Activated naive CD8-positive, alpha-beta T cell treated with anti-CD3 and anti-CD28 coated beads, Interleukin-2, amount 10 ng/mL, durations not matched to agents 7 days and 5 days (primary cell): ENCODE measurements around the gene TRAF3IP3. TPM values are rescaled to one million over a fixed set of nuclear protein-coding genes. Genes with fewer than 3 reads are reported as not detected.

Source experiments
- ATAC-seq: fragments of 150-1000 bp; cut with Tn5 transposase; one replicate; pipeline ENCODE4 v1.10.0; 2021; ENCODE audit warnings: low read depth, moderate library complexity
- POLR2A ChIA-PET: fragments of 350-600 bp; sonication (Branson Sonifier 250); formaldehyde crosslinking; loops from one replicate; lab custom pipeline; 2021; ENCODE audit warnings: antibody characterized with exemption; lab: Charles Lee
- DNase-seq: peaks from one replicate; pipeline ENCODE4 v3.0.0; 2021
- H3K27ac Mint-ChIP-seq: one replicate; pipeline ENCODE4 v1.8.0; 2022; ENCODE audit warnings: mild to moderate bottlenecking, mixed read lengths
- H3K27me3 Mint-ChIP-seq: one replicate; pipeline ENCODE4 v1.8.0; 2022; ENCODE audit warnings: mild to moderate bottlenecking, moderate library complexity, mixed read lengths
- H3K36me3 Mint-ChIP-seq: one replicate; pipeline ENCODE4 v1.8.0; 2021; ENCODE audit warnings: mild to moderate bottlenecking, mixed read lengths
- H3K4me1 Mint-ChIP-seq: one replicate; pipeline ENCODE4 v1.8.0; 2021; ENCODE audit warnings: mixed read lengths
- H3K4me3 Mint-ChIP-seq: one replicate; pipeline ENCODE4 v1.8.0; 2022; ENCODE audit warnings: mild to moderate bottlenecking, moderate library complexity, mixed read lengths
- H3K9me3 Mint-ChIP-seq: one replicate; pipeline ENCODE4 v1.8.0; 2021; ENCODE audit warnings: mixed read lengths
- total RNA-seq, 2 experiments: library from RNA; stranded (reverse); gene quantifications; one replicate each; pipeline ENCODE4 v1.2.3, GENCODE V29; 2021

Gene TRAF3IP3
- 100 to 1,000 TPM; 392 to 403 TPM for total RNA-seq

DNA sequence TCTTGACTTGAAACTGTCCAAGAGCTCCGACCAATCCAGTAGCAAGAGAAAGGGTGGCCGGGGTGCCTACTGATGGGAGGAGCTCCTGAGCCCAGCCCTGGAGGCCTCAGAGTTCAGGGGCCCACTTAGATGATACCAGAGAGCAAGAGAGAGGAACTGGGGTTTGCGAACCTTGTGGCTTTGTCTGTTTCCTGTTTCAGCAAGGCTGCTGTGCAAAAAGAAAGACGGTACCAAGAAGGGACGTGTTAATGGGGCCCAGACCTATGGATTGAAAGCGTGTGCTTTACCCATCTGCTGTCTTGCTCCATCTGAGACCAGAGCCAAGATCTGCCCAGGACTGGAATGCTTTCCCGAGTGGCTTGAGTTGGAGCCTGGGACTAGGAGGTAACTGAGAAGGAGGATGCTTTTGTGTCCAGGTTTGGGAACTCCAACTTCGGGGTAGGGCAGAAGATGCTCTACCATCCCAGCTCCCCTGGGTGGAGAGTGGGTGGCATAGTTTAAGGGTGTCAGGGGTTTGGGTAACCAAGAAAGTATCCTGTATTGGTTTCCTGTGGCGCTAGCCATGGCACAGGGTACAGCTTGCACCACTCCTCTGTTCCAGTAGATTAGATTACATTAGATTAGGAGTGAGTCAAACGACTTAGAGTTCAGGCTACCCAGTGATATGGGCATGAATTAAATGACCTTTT, at the start of gene TRAF3IP3:
TRAF3IP3 (plus strand) TSS at position 128 of the 689 bp plus-strand sequence. CDS start 3,987 bp downstream, outside the sequence.
- peak within 1 kb of the TSS; percentile 92 for H3K4me3 Mint-ChIP-seq
- POLR2A ChIA-PET, result interaction anchor here (0.8 to 14.9 kb wide), 11 partner anchors 8 to 79 kb away, joined by 3 to 488 read pairs (median 5); partner anchors contain the start of genes C1orf74 and UTP25
- peaks cover 64% of the 10 kb centered on the region for H3K4me1 Mint-ChIP-seq
- H3K9me3 Mint-ChIP-seq, result no peaks in the 10 kb centered on the region
- DNase-seq (peak; percentile 65), ATAC-seq (peak; percentile 85)
- H3K36me3 Mint-ChIP-seq, result peaks cover 33% of the 10 kb centered on the region
- peak within 1 kb of the TSS; percentile 94 for H3K27ac Mint-ChIP-seq
- H3K27me3 Mint-ChIP-seq, result no peaks in the 10 kb centered on the region

GRCh38 chr1:209706622-209707021, 49.2 kb upstream of the TRAF3IP3 start:
- H3K4me1 Mint-ChIP-seq, result peaks cover 6% of the 10 kb centered on the region
- ATAC-seq, result no peak

DNA sequence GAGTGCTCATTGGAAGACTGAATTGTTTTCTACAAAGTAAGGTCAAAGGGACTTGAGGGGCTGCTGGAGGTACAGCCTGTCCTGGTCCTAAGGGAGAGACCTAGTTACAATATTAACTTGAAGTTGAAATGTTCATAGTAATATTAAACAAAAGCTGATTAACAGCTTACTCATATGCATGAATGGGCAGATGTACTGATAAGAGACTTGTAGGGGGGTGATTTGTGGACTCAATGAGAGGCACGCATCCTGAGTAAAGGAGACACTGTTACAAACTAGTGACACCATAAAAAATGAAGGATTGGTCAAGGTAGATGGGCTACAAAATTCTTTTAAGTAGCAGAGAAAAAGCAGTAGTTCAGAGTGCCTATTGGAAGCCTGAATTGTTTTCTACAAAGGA, 48.5 kb upstream of the TRAF3IP3 start:
- POLR2A ChIA-PET, result no interaction called here

More at GRCh38 chr1:209706622-209707021, 49.2 kb upstream of the TRAF3IP3 start:
- no peaks in the 10 kb centered on the region for H3K9me3 Mint-ChIP-seq
- POLR2A ChIA-PET, result no interaction called here
- H3K4me3 Mint-ChIP-seq, result no peak overlapping the region
- no peak overlapping the region for H3K27ac Mint-ChIP-seq
- peaks cover 2% of the 10 kb centered on the region for H3K36me3 Mint-ChIP-seq
- H3K27me3 Mint-ChIP-seq, result no peaks in the 10 kb centered on the region
- DNase-seq, result no peak

DNA sequence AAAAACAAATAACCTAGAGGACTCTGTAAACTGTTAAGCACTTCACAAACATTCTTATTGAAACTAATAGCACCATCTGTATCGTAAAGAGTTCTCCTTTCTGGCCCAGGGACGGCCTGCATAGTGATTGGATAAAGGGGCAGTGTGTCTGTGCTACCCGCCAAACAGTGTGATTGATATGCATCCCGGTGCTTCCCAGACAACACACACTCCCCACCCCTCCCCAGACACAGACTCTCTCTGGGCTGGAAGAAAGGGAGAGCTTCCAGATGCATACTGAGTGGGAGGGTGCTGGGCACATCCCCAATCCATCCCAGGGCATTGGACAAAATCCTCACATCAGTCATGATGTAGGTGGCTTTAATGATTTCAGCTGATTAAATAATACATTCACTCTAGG, 47.6 kb upstream of the TRAF3IP3 start:
- Mint-ChIP-seq H3K27me3 (no peaks in the 10 kb centered on the region), H3K4me3 (no peak overlapping the region), H3K36me3 (no peaks in the 10 kb centered on the region), H3K9me3 (no peaks in the 10 kb centered on the region), H3K27ac (no peak overlapping the region), H3K4me1 (peaks cover 6% of the 10 kb centered on the region)
- DNase-seq (no peak), ATAC-seq (no peak)
- POLR2A ChIA-PET, result no interaction called here

More for the DNA sequence above, 48.5 kb upstream of the TRAF3IP3 start:
- ATAC-seq, result no peak
- Mint-ChIP-seq H3K27ac (no peak overlapping the region), H3K9me3 (no peaks in the 10 kb centered on the region), H3K36me3 (no peaks in the 10 kb centered on the region), H3K27me3 (no peaks in the 10 kb centered on the region), H3K4me3 (no peak overlapping the region), H3K4me1 (peaks cover 6% of the 10 kb centered on the region)
- DNase-seq, result no peak

- DNase-seq (no peak), ATAC-seq (no peak)
- no peaks in the 10 kb centered on the region for H3K9me3 Mint-ChIP-seq
- POLR2A ChIA-PET, result no interaction called here
- peaks cover 3% of the 10 kb centered on the region for H3K4me1 Mint-ChIP-seq
- no peaks in the 10 kb centered on the region for H3K36me3 Mint-ChIP-seq
- no peak overlapping the region for H3K4me3 Mint-ChIP-seq
- no peak overlapping the region for H3K27ac Mint-ChIP-seq
- H3K27me3 Mint-ChIP-seq, result no peaks in the 10 kb centered on the region
Observed at GRCh38 chr1:209710093-209710492, 45.8 kb upstream of the TRAF3IP3 start.

- Mint-ChIP-seq H3K27ac (no peak overlapping the region), H3K9me3 (no peaks in the 10 kb centered on the region), H3K4me1 (peaks cover 3% of the 10 kb centered on the region), H3K36me3 (no peaks in the 10 kb centered on the region), H3K27me3 (no peaks in the 10 kb centered on the region), H3K4me3 (no peak overlapping the region)
- ATAC-seq (no peak), DNase-seq (no peak)
- POLR2A ChIA-PET, result no interaction called here
Observed at GRCh38 chr1:209710847-209711246, 45.0 kb upstream of the TRAF3IP3 start.

- DNase-seq (no peak), ATAC-seq (no peak)
- Mint-ChIP-seq H3K4me3 (no peak overlapping the region), H3K4me1 (peaks cover 3% of the 10 kb centered on the region), H3K9me3 (no peaks in the 10 kb centered on the region), H3K27ac (no peak overlapping the region), H3K27me3 (peaks cover 2% of the 10 kb centered on the region), H3K36me3 (peaks cover 2% of the 10 kb centered on the region)
- POLR2A ChIA-PET, result no interaction called here
Observed at GRCh38 chr1:209714338-209714737, 41.5 kb upstream of the TRAF3IP3 start.

GRCh38 chr1:209715314-209715713, 40.5 kb upstream of the TRAF3IP3 start:
- POLR2A ChIA-PET, result no interaction called here
- DNase-seq (no peak), ATAC-seq (no peak)
- Mint-ChIP-seq H3K4me3 (no peak overlapping the region), H3K27ac (no peak overlapping the region), H3K36me3 (peaks cover 4% of the 10 kb centered on the region), H3K4me1 (no peaks in the 10 kb centered on the region), H3K27me3 (peaks cover 2% of the 10 kb centered on the region), H3K9me3 (no peaks in the 10 kb centered on the region)

DNA sequence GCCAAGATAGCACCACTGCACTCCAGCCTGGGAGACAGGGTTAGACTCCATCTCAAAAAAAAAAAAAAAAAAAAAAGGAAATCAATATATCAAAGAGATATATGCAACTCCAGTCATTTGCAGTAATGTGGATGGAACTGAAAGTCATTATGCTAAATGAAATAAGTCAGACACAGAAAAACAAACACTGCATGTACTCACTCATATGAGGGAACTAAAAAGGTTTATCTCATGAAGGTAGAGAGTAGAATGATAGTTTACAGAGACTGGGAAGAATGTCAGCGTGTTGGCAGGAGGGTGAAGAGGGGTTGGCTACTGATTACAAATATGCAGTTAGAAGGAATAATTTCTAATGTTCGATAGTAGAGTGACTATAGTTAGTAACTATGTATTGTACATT, 38.0 kb upstream of the TRAF3IP3 start:
- Mint-ChIP-seq H3K4me1 (no peaks in the 10 kb centered on the region), H3K4me3 (no peak overlapping the region), H3K27me3 (peaks cover 2% of the 10 kb centered on the region), H3K27ac (no peak overlapping the region), H3K9me3 (no peaks in the 10 kb centered on the region), H3K36me3 (peaks cover 4% of the 10 kb centered on the region)
- DNase-seq (no peak), ATAC-seq (no peak)
- POLR2A ChIA-PET, result no interaction called here

GRCh38 chr1:209720326-209720725, 35.5 kb upstream of the TRAF3IP3 start:
- ATAC-seq, result no peak
- POLR2A ChIA-PET, result no interaction called here
- Mint-ChIP-seq H3K4me3 (no peak overlapping the region), H3K4me1 (peaks cover 6% of the 10 kb centered on the region), H3K9me3 (no peaks in the 10 kb centered on the region), H3K36me3 (peaks cover 4% of the 10 kb centered on the region), H3K27me3 (peaks cover 2% of the 10 kb centered on the region), H3K27ac (no peak overlapping the region)
- no peak for DNase-seq

GRCh38 chr1:209720826-209721225, 35.0 kb upstream of the TRAF3IP3 start:
- Mint-ChIP-seq H3K4me1 (peaks cover 9% of the 10 kb centered on the region), H3K36me3 (peaks cover 4% of the 10 kb centered on the region), H3K9me3 (no peaks in the 10 kb centered on the region), H3K27ac (no peak overlapping the region), H3K27me3 (peaks cover 2% of the 10 kb centered on the region), H3K4me3 (no peak overlapping the region)
- no peak for ATAC-seq
- no peak for DNase-seq
- POLR2A ChIA-PET, result interaction anchor here (0.7 kb wide), 1 partner anchor 36 kb away, joined by 3 read pairs; no protein-coding TSS in a partner anchor

DNA sequence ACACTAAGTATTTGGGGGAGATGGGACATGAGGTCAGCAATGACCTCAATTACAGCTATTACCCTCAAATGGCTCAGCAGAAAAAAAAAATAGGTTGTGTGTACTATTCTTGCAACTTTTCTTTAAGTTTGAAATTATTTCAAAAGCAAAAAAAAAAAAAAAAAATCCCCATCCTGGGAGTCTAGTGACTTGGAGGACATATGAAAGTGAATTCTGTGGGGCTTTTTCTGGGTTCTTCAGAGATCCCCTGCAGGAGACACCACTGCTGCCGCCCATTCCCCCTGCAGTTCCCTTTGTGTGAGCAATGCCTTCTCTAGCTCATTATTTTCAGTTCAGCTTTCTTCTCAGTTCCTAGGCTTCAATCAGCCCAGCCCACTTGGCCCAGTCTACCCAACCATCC, 34.5 kb upstream of the TRAF3IP3 start:
- peaks cover 4% of the 10 kb centered on the region for H3K36me3 Mint-ChIP-seq
- no peaks in the 10 kb centered on the region for H3K9me3 Mint-ChIP-seq
- no peaks in the 10 kb centered on the region for H3K27me3 Mint-ChIP-seq
- H3K4me1 Mint-ChIP-seq, result peaks cover 9% of the 10 kb centered on the region
- POLR2A ChIA-PET, result interaction anchor here (0.7 kb wide), 1 partner anchor 35 kb away, joined by 3 read pairs; no protein-coding TSS in a partner anchor
- H3K27ac Mint-ChIP-seq, result no peak overlapping the region
- no peak overlapping the region for H3K4me3 Mint-ChIP-seq
- DNase-seq (no peak), ATAC-seq (no peak)

DNA sequence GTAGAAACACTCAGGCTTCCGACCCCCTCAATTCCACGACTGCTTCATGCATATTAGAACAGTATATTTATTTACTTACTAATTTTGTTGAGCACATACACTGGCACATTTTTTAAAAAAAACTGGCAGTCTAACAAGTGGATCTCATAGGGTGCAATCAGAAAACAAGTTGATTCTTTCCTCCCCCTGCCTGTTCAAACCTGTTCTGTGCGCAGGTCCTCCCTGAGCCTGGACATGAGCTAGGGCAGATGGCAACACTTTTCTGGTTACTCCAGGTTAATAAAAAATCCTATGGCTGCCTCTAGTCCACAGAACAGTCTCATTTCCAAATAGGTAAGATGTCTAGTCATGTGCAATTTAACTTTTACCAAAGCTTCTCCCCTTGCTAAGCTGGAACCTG, 32.6 kb upstream of the TRAF3IP3 start:
- Mint-ChIP-seq H3K36me3 (peaks cover 4% of the 10 kb centered on the region), H3K27me3 (no peaks in the 10 kb centered on the region), H3K4me3 (no peak overlapping the region), H3K4me1 (peaks cover 16% of the 10 kb centered on the region), H3K27ac (no peak overlapping the region), H3K9me3 (no peaks in the 10 kb centered on the region)
- no peak for DNase-seq
- POLR2A ChIA-PET, result no interaction called here
- no peak for ATAC-seq
